Left lung (tissue), 10 donors: ENCODE results near the gene ALG12. TPM values are rescaled to one million over a fixed set of nuclear protein-coding genes. Genes with fewer than 3 reads are reported as not detected.

Experiments
- ATAC-seq: fragments of 200-7000 bp; cut with Tn5 transposase; one replicate; pipeline ENCODE4 v1.9.1; 2020; ENCODE audit warnings: moderate library complexity
- DNase-seq, 4 donors: peaks; one replicate each; pipeline ENCODE4 v3.0.0-alpha.2; 2013 to 2020
- H3K27ac ChIP-seq, 2 donors: fragments of 200-600 bp; sonication (generic) in 1 of 2; one replicate each; pipeline versions ENCODE4 v1.5.0 to v1.8.0; 2020 to 2021
- H3K27me3 ChIP-seq, 2 donors: fragments of 200-600 bp; sonication (generic) in 1 of 2; one replicate each; pipeline versions ENCODE4 v1.5.0 to v1.8.0; 2020 to 2021
- H3K36me3 ChIP-seq, 2 donors: fragments of 200-600 bp; sonication (generic) in 1 of 2; one replicate each; pipeline versions ENCODE4 v1.5.0 to v1.8.0; 2020 to 2021
- H3K4me1 ChIP-seq, 2 donors: fragments of 200-600 bp; one replicate each; pipeline ENCODE4 v1.8.0; 2021
- H3K4me3 ChIP-seq, 2 donors: fragments of 200-600 bp; sonication (generic) in 1 of 2; one replicate each; pipeline versions ENCODE4 v1.5.0 to v1.8.0; 2020 to 2021; ENCODE audit warnings: mild to moderate bottlenecking in 1 of 2
- H3K9me3 ChIP-seq, 2 donors: fragments of 200-600 bp; sonication (generic) in 1 of 2; one replicate each; pipeline versions ENCODE4 v1.5.0 to v1.8.0; 2020 to 2021
- intact Hi-C, 2 donors: fragments of 100-400 bp; cut with DNase I; formaldehyde crosslinking; loops; one replicate each; pipeline versions ENCODE4 v1.11.2 to v1.14.2; 2022
- polyA plus RNA-seq, 6 donors: library from polyadenylated mRNA; unstranded; fragments of 120-200 nt; gene quantifications; one replicate each; pipeline ENCODE4 v1.2.1, GENCODE V29; 2013; ENCODE audit not compliant: insufficient read length in 6 of 6
- total RNA-seq, 2 donors: library from RNA; stranded (reverse); fragmentation: NEBNext Ultra II Directional; extraction: Animal tissue kit (Norgen Biotek cat#: 25700); gene quantifications; one replicate each; pipeline ENCODE4 v1.2.1, GENCODE V29; 2021
- TF ChIP-seq, protein P1 (sequence below), 2 donors: fragments of 200-600 bp; sonication (generic) in 1 of 2; IDR thresholded peaks; one replicate each; pipeline versions ENCODE4 v1.5.0 to v1.8.0; 2021; ENCODE audit warnings: antibody characterized with exemption in 2 of 2
- donor health status: DM: no; HTN: yes; CAD: no.
- donor health status: DM: no; HTN: no; CAD: no.

The ALG12 gene
- total and polyA plus RNA-seq, 8 donors: 16.4 to 35.2 (median 24.7) TPM

DNA sequence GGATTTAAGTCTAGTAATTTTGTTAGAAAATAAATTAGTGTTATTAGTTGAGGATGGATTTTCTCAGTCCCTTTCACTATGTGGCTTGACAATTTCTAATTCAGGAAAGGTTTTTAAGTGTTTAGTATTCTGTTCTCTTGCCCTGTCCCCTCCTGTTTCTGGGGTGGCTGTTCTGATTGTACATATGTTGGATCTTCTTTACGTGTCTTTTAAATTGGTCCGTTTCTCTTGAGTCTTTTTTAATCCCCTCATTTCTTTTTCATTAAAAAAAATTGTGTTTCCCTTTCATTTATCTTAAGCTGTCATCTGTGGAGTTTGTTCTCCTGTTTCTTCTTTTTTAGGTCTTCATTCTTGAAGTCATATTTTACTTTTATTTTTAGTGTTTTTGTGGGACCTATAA lies 52.1 kb downstream of the ALG12 start:
- no peaks in the 10 kb centered on the region for H3K27me3 ChIP-seq
- no peak overlapping the region for H3K4me3 ChIP-seq
- DNase-seq: no peak
- no peak overlapping the region for H3K27ac ChIP-seq
- intact Hi-C loops: no loop called here
- no peak for ATAC-seq
- peaks cover 0 to 33% of the 10 kb centered on the region in 2 donors for H3K9me3 ChIP-seq
- TF ChIP-seq, protein P1, sequence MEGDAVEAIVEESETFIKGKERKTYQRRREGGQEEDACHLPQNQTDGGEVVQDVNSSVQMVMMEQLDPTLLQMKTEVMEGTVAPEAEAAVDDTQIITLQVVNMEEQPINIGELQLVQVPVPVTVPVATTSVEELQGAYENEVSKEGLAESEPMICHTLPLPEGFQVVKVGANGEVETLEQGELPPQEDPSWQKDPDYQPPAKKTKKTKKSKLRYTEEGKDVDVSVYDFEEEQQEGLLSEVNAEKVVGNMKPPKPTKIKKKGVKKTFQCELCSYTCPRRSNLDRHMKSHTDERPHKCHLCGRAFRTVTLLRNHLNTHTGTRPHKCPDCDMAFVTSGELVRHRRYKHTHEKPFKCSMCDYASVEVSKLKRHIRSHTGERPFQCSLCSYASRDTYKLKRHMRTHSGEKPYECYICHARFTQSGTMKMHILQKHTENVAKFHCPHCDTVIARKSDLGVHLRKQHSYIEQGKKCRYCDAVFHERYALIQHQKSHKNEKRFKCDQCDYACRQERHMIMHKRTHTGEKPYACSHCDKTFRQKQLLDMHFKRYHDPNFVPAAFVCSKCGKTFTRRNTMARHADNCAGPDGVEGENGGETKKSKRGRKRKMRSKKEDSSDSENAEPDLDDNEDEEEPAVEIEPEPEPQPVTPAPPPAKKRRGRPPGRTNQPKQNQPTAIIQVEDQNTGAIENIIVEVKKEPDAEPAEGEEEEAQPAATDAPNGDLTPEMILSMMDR (IDR thresholded peaks at IDR 0.05): no peak
- H3K4me1 ChIP-seq: peaks cover 2 to 19% of the 10 kb centered on the region in 2 donors
- H3K36me3 ChIP-seq: peaks cover 0 to 14% of the 10 kb centered on the region in 2 donors

DNA sequence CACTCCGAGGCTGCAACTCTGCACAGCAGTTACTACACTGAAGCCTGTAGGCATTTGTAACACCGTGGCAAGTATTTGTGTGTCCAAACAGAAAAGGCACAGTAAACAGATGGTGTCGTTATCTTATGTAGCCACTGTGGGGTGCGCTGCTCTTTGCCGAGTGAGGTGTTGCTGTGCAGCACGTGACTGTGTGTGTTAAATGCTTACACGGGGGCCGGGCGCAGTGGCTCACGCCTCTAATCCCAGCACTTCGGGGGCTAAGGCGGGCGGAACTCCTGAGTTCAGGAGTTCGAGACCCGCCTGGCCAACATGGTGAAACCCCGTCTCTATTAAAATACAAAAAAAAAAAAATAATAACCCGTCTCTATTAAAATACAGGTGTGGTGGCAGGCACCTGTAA lies 53.1 kb downstream of the ALG12 start:
- Histone ChIP-seq H3K36me3 (peaks cover 0 to 14% of the 10 kb centered on the region in 2 donors), H3K27ac (no peak overlapping the region), H3K9me3 (peaks cover 0 to 33% of the 10 kb centered on the region in 2 donors), H3K4me3 (no peak overlapping the region), H3K27me3 (no peaks in the 10 kb centered on the region), H3K4me1 (peaks cover 2 to 21% of the 10 kb centered on the region in 2 donors)
- DNase-seq (no peak), ATAC-seq (no peak)
- TF ChIP-seq, protein P1 (IDR thresholded peaks at IDR 0.05): no peak
- intact Hi-C loops: no loop called here

DNA sequence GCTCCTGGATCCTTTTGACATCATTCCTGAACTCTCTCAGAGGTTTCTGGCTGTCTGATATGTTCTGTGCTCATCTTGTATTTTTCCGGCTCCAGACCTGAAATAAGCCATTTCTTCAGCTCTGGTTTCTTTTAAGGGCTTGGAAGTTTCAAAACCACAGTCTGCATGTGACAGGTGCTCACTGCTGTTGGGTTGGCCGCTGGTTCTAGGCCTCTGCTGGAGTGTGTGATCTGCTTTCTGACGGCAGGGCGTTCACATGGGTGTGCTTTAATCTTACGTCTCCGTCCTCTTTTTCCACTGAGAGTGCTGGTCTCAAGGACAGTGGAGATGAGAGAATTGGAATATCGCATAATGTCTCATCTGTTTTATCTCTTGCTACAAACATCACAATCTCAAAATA lies 54.3 kb downstream of the ALG12 start:
- ATAC-seq: no peak
- Histone ChIP-seq H3K27ac (no peak overlapping the region), H3K27me3 (no peaks in the 10 kb centered on the region), H3K36me3 (peaks cover 0 to 14% of the 10 kb centered on the region in 2 donors), H3K9me3 (peaks cover 0 to 24% of the 10 kb centered on the region in 2 donors), H3K4me1 (peaks cover 2 to 21% of the 10 kb centered on the region in 2 donors), H3K4me3 (no peak overlapping the region)
- intact Hi-C loops: no loop called here
- TF ChIP-seq, protein P1 (IDR thresholded peaks at IDR 0.05): no peak
- no peak for DNase-seq

DNA sequence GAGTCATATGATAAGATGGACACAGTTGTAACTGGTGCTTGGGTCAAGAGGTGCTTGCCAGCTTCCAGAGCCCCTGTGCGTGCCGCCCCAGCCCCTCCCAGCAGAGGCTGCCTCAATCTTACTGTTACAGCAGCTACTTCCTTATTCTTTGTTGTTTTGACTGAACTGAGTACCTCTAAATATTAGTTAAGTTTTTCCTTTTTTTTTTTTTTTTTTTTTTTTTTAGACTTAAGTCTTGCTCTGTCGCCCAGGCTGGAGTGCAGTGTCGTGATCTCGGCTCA lies 55.8 kb downstream of the ALG12 start:
- TF ChIP-seq, protein P1 (IDR thresholded peaks at IDR 0.05): no peak
- DNase-seq (peak in 1 of 4 donors; percentile 64), ATAC-seq (peak; percentile 91)
- peaks cover 2 to 21% of the 10 kb centered on the region in 2 donors for H3K4me1 ChIP-seq
- intact Hi-C loops: no loop called here
- H3K9me3 ChIP-seq: peaks cover 0 to 24% of the 10 kb centered on the region in 2 donors
- H3K4me3 ChIP-seq: no peak overlapping the region
- no peaks in the 10 kb centered on the region for H3K27me3 ChIP-seq
- H3K27ac ChIP-seq: no peak overlapping the region
- peaks cover 0 to 10% of the 10 kb centered on the region in 2 donors for H3K36me3 ChIP-seq

DNA sequence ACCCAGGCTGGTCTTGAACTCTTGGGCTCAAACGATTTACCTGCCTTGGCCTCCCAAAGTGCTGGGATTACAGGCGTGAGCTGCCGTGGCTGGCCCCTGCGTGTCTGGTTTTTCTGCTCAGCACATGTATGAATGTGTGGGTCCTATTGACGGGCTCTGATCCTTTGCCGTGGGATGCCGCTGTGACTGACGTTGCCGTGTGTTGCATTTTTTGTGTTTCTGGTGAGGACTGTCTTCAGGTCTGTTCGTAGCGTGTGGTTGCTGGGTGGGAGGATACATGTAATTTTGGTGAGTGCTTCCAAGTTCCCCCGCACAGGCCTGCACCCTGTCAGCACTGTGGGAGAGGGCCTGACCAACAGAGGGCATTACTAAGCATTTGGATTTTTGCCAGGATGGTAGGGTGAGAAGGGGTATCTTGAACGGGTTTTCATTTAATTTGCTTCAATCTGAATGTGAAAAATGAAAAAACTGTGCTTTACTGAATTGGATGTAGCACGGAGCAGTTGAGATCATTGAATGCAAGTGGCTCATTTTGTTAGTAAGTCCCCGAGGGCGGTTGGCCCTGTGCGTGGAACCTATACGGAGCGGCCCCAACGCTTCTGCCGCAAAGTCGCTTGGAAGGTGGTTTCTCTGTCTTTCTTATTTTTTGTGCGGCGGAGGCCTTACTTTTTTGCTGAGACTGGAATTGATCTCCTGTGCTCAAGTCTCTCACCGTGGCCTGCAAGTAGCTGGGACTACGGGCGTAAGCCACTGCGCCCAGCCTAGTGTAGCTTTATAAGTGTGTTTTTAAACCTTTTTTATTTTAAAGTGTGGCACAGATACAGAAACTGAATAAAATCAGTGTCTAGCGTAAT lies 56.4 kb downstream of the ALG12 start:
- Histone ChIP-seq H3K27ac (no peak overlapping the region), H3K9me3 (peaks cover 0 to 18% of the 10 kb centered on the region in 2 donors), H3K4me1 (peaks cover 2 to 23% of the 10 kb centered on the region in 2 donors), H3K36me3 (peaks cover 0 to 4% of the 10 kb centered on the region in 2 donors), H3K4me3 (no peak overlapping the region), H3K27me3 (no peaks in the 10 kb centered on the region)
- ATAC-seq (peak; percentile 15), DNase-seq (no peak)
- TF ChIP-seq, protein P1 (IDR thresholded peaks at IDR 0.05): no peak
- intact Hi-C loops: no loop called here
